GM18498 (cell line): ENCODE measurements around the gene CLNS1A.
"Not testable (repeated sequence)": the region's sequence is repeated elsewhere in the genome, so short reads cannot be mapped to it uniquely, and the experiment has no call there.

Experiments used
- ATAC-seq: cut with Tn5 transposase; IDR thresholded peaks from one replicate; pipeline ENCODE4 v1.9.1; 2021; ENCODE audit warnings: mild to moderate bottlenecking, moderate library complexity; ENCODE audit not compliant: unreplicated experiment

CLNS1A gene

GRCh38 chr11:77619576-77620198 is 17.9 kb downstream of the CLNS1A start:
- no peak for ATAC-seq

- ATAC-seq: no peak
These were observed 19.7 kb downstream of the CLNS1A start for GRCh38 chr11:77617892-77618291.

DNA sequence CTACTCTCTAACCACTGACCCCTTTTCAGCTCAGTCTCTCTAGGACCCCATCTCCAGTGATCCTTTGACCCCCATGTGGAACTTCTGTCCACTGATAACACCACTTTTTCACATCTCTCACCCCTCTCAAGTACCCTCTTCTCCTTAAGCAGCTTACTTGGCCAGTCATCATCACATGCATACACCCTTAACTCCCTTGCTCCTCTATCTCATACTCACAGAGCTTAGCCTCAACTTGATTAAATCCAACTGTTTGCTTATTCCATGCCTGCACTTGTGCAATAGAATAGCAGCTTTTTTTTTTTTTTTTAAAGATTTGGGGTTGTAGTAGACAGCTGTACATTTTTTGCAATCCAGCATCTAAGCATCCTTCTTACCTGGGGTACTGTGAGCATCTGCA is 25.7 kb downstream of the CLNS1A start:
- ATAC-seq: no peak

GRCh38 chr11:77609234-77609633 is 28.4 kb downstream of the CLNS1A start:
- ATAC-seq: no peak

GRCh38 chr11:77604281-77604680 is 33.3 kb downstream of the CLNS1A start:
- ATAC-seq: no peak

DNA sequence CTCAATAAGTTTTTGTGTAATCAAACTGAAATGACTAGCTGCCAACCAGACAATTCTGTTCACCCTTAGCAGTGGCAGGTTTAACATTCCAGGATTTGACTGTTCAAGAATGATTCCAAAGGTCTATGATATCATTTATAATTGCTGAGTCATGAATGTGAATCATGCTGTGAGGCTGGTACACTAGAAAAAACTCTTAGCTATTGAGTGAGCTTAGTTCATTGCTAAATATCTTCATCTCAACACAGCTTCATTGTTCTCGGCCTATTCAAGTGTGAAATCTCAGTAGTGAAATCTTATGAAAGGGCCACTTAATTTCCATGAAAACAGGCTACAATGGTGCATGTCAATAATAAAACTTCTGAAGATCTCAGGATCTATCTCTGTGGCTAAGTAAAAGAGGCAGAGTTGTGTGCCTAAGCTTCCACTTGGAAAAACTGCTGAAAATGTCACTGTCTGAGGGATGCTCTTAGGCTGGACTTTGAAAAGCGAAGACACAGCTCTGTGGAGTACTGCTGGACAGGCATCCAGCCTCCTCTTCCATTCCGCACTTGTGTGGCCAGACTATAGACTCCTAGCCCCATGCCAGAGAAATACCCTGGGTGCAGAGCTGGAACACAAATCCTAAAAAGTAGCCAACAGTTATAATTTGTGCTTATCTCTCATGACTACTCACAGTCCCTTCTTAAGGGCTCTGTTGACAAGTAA is 35.1 kb downstream of the CLNS1A start:
- ATAC-seq: no peak

GRCh38 chr11:77598195-77598594 is 39.4 kb downstream of the CLNS1A start:
- ATAC-seq: no peak

DNA sequence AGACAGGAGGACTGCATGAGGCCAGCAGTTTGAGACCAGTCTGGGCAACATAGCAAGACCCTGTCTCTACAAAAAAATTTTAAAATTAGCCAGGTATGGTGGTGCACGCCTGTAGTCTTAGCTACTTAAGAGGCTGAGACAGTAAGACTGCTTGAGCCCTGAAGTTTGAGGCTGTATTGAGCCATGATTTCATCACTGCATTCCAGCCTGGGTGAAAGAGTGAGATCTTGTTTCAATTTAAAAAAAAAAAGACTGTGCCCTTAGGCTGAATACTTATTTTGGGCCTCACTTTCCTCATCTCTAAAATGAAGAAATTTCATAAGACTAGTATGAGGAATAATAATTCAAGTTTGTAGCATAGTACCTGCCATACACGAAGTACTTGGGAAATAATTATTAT is 41.0 kb downstream of the CLNS1A start:
- no peak for ATAC-seq

DNA sequence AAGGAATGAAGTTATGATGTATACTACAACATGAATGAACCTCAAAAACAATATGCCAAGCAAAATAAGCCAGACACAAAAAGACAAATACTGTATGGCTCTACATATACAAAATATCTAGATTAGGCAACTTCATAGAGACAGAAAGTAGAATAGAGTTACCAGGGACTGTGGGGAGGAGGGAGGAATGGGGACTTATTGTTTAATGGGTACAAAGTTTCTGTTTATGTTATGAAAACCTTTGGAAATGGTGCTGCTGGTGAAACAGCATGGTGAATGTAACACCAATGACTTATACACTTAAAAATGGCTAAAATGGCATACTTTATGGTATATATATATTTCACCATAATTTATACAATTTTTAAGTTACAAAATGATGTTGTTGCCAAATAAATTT is 43.7 kb downstream of the CLNS1A start:
- no peak for ATAC-seq

GRCh38 chr11:77592727-77593126 is 44.9 kb downstream of the CLNS1A start:
- no peak for ATAC-seq

GRCh38 chr11:77590194-77590782 is 47.3 kb downstream of the CLNS1A start:
- no peak for ATAC-seq

DNA sequence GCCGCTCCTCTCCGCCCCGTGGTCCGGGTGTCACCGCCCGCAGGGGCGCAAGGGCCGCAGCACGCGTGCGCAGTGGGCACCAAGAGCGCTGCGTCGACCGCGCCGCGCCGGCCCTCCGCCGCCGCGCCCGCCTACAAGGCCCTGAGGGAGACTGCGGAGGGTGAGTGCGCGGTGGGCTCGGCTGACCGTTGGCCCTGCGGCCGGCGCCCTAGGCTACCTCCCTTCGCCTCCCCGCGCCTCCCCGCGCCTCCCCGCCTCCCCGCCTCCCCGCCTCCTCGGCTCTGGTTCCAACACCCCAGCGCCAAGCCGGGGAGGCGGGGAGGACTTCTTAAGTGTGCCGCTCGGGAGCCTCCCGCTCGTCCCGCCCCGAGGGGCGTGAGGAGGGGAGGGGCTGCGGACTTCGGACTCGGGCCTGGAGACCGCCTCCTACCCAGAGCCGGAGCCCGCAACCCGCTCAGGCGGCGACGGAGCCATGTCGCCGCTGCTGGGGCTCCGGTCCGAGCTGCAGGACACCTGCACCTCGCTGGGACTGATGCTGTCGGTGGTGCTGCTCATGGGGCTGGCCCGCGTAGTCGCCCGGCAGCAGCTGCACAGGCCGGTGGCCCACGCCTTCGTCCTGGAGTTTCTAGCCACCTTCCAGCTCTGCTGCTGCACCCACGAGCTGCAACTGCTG is 47.9 kb downstream of the CLNS1A start, which contains the start of gene AQP11:
TSS of gene AQP11 (plus strand) at position 433 of the 673 bp plus-strand sequence. CDS start at position 473, 40 bp downstream.
- ATAC-seq: peak; percentile 94

DNA sequence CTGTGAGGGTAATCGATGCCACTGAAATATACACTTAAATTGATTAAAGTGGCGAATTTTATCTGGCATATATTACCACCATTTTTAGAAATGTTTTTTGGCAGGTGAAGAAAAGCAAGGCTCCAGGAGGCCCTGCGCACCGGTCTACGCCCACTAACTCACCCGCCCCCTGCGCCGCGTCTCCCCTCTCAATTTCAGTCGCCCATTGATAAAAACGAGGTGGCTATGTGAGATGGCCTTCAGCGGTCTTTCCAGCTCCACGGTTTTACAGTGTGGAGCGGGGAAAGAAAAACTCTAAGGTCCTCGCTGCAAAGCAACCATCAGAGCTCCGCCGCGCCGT is 48.4 kb downstream of the CLNS1A start:
- ATAC-seq: peak; percentile 31

- ATAC-seq: no peak
These were observed 56.8 kb downstream of the CLNS1A start for GRCh38 chr11:77580712-77581337.

DNA sequence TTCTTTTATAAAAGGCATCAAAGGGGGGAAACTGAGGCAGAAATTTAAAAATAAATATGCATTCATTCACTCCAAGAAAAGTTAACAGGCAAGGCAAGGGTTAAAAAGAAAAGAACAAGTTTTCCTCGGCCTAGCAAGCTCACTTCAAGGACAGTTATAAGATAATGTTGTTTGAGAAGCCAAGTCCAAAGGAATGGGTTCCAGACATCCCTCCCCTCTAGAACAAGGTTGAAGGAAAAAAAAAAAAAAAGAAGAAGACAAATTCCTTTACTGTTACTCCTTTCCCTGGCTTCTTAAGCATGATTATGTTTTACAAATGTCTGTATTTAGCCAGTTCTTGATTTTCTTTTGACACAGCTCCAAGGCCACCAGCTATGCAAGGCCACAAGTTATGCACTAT is 62.2 kb downstream of the CLNS1A start:
- not testable (repeated sequence) for ATAC-seq

DNA sequence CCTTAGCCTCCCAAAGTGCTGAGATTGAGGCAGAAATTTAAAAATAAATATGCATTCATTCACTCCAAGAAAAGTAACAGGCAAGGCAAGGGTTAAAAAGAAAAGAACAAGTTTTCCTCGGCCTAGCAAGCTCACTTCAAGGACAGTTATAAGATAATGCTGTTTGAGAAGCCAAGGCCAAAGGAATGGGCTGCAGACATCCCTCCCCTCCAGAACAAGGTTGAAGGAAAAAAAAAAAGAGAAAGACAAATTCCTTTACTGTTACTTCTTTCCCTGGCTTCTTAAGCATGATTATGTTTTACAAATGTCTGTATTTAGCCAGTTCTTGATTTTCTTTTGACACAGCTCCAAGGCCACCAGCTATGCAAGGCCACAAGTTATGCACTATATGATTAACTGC is 66.7 kb downstream of the CLNS1A start:
- ATAC-seq: not testable (repeated sequence)

- ATAC-seq: no peak
These were observed 67.9 kb downstream of the CLNS1A start for GRCh38 chr11:77569676-77570070.

DNA sequence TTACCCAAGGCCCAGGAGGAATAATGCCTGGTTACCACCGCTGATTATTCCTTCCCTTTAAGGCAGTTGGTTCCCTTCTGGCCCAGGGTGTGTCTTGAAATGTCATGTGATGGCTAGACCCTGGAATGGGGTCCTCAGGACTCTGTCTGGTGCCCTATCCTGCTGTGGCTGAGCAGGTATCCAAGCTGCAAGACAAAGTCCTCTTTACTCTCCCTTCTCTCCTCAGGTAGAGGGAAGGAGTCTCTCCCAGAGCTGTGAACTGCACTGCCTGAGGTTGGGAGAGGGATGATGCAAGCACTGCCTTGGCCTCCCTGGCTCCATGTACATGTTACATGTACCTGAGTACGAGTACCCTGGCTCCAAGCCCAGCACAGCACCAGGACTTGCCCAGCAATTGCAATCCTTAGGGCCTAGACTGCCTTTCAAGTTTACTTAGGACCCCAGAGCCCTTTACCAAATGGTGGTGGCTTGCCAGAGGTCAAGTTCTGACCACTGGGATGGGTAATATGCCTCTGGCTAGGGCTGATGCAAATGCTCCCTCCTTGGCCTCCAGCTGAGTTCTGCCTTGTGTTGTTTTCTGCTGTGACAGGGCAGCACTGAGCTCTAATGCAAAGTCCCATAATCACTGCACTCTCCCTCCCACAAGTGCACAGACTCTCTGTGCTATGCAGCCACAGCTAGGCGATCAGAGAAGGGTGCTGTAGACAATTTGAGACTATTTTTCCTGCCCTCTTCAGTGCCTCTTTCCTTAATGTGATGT is 68.5 kb downstream of the CLNS1A start:
- no peak for ATAC-seq

- ATAC-seq: no peak
These were observed 69.3 kb downstream of the CLNS1A start for GRCh38 chr11:77568306-77568705.
